ENCODE results near the gene CNTN5. TPM values are rescaled to one million over a fixed set of nuclear protein-coding genes. Genes with fewer than 3 reads are reported as not detected.

Gene CNTN5
- total and polyA plus RNA-seq, 2 experiments from 2014 or later: 9.6 to 10.6 TPM

GRCh38 chr11:100068116-100068515, 1047.4 kb downstream of the CNTN5 start:
- Histone ChIP-seq H3K79me2 (no peaks in the 10 kb centered on the region), H3K36me3 (replicated peaks; ENCODE audit: insufficient read depth, low read depth) (no peaks in the 10 kb centered on the region), H2AFZ (no peak overlapping the region), H3K9me2 (replicated peaks; ENCODE audit: insufficient read depth) (no peaks in the 10 kb centered on the region), H3K4me2 (no peak overlapping the region), H3K27me3 (no peaks in the 10 kb centered on the region), H3K27ac (no peak overlapping the region), H3K9me3 (ENCODE audit: low read depth) (no peaks in the 10 kb centered on the region), H3K4me1 (ENCODE audit: insufficient read depth) (peaks cover 8% of the 10 kb centered on the region), H3K4me3 (no peak overlapping the region), H4K20me1 (ENCODE audit: insufficient read depth, poor library complexity, severe bottlenecking) (no peaks in the 10 kb centered on the region)
- TF ChIP-seq EZH2phosphoT487 (IDR thresholded peaks at IDR 0.05; ENCODE audit: low read depth, severe bottlenecking, unreplicated experiment): no peak
- TF ChIP-seq, protein P1, sequence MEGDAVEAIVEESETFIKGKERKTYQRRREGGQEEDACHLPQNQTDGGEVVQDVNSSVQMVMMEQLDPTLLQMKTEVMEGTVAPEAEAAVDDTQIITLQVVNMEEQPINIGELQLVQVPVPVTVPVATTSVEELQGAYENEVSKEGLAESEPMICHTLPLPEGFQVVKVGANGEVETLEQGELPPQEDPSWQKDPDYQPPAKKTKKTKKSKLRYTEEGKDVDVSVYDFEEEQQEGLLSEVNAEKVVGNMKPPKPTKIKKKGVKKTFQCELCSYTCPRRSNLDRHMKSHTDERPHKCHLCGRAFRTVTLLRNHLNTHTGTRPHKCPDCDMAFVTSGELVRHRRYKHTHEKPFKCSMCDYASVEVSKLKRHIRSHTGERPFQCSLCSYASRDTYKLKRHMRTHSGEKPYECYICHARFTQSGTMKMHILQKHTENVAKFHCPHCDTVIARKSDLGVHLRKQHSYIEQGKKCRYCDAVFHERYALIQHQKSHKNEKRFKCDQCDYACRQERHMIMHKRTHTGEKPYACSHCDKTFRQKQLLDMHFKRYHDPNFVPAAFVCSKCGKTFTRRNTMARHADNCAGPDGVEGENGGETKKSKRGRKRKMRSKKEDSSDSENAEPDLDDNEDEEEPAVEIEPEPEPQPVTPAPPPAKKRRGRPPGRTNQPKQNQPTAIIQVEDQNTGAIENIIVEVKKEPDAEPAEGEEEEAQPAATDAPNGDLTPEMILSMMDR (IDR thresholded peaks at IDR 0.05; ENCODE audit: poor library complexity): no peak
- no peak for TF ChIP-seq EZH2 (IDR thresholded peaks at IDR 0.05; ENCODE audit: borderline replicate concordance)
- WGBS (ENCODE audit: low lambda C conversion rate, missing lambda C conversion rate): 73% methylated on average over 4 of the region's 4 CpGs
- DNase-seq (ENCODE audit: low spot score): no peak

GRCh38 chr11:100072131-100072530, 1051.4 kb downstream of the CNTN5 start:
- DNase-seq (ENCODE audit: low spot score): peak; percentile 6
- Histone ChIP-seq H3K9me2 (replicated peaks; ENCODE audit: insufficient read depth) (no peaks in the 10 kb centered on the region), H3K4me2 (no peak overlapping the region), H3K79me2 (no peaks in the 10 kb centered on the region), H2AFZ (no peak overlapping the region), H3K27ac (no peak overlapping the region), H3K4me3 (no peak overlapping the region), H3K9me3 (ENCODE audit: low read depth) (no peaks in the 10 kb centered on the region), H3K36me3 (replicated peaks; ENCODE audit: insufficient read depth, low read depth) (no peaks in the 10 kb centered on the region), H3K4me1 (ENCODE audit: insufficient read depth) (peaks cover 8% of the 10 kb centered on the region), H4K20me1 (ENCODE audit: insufficient read depth, poor library complexity, severe bottlenecking) (no peaks in the 10 kb centered on the region), H3K27me3 (no peaks in the 10 kb centered on the region)
- TF ChIP-seq EZH2 (IDR thresholded peaks at IDR 0.05; ENCODE audit: borderline replicate concordance): no peak
- no peak for TF ChIP-seq EZH2phosphoT487 (IDR thresholded peaks at IDR 0.05; ENCODE audit: low read depth, severe bottlenecking, unreplicated experiment)
- TF ChIP-seq, protein P1 (IDR thresholded peaks at IDR 0.05; ENCODE audit: poor library complexity): no peak

GRCh38 chr11:100080381-100080780, 1059.6 kb downstream of the CNTN5 start:
- H3K4me1 ChIP-seq (ENCODE audit: insufficient read depth): no peaks in the 10 kb centered on the region
- no peak for DNase-seq (ENCODE audit: low spot score)
- H3K27ac ChIP-seq: no peak overlapping the region
- no peaks in the 10 kb centered on the region for H3K27me3 ChIP-seq
- H3K4me3 ChIP-seq: no peak overlapping the region
- H3K9me2 ChIP-seq (replicated peaks; ENCODE audit: insufficient read depth): no peaks in the 10 kb centered on the region
- H3K9me3 ChIP-seq (ENCODE audit: low read depth): no peaks in the 10 kb centered on the region
- H3K36me3 ChIP-seq (replicated peaks; ENCODE audit: insufficient read depth, low read depth): no peaks in the 10 kb centered on the region
- TF ChIP-seq EZH2 (IDR thresholded peaks at IDR 0.05; ENCODE audit: borderline replicate concordance): no peak
- TF ChIP-seq, protein P1 (IDR thresholded peaks at IDR 0.05; ENCODE audit: poor library complexity): no peak
- H3K79me2 ChIP-seq: no peaks in the 10 kb centered on the region
- H3K4me2 ChIP-seq: no peak overlapping the region
- 66% methylated on average over 2 of the region's 2 CpGs for WGBS (ENCODE audit: low lambda C conversion rate, missing lambda C conversion rate)
- no peak overlapping the region for H2AFZ ChIP-seq
- no peaks in the 10 kb centered on the region for H4K20me1 ChIP-seq (ENCODE audit: insufficient read depth, poor library complexity, severe bottlenecking)

- H3K4me2 ChIP-seq: no peak overlapping the region
- no peaks in the 10 kb centered on the region for H3K36me3 ChIP-seq (replicated peaks; ENCODE audit: insufficient read depth, low read depth)
- no peak overlapping the region for H3K4me3 ChIP-seq
- TF ChIP-seq, protein P1 (IDR thresholded peaks at IDR 0.05; ENCODE audit: poor library complexity): no peak
- TF ChIP-seq EZH2 (IDR thresholded peaks at IDR 0.05; ENCODE audit: borderline replicate concordance) (no peak), EZH2phosphoT487 (IDR thresholded peaks at IDR 0.05; ENCODE audit: low read depth, severe bottlenecking, unreplicated experiment) (no peak)
- no peaks in the 10 kb centered on the region for H3K9me2 ChIP-seq (replicated peaks; ENCODE audit: insufficient read depth)
- no peak overlapping the region for H3K27ac ChIP-seq
- no peaks in the 10 kb centered on the region for H3K4me1 ChIP-seq (ENCODE audit: insufficient read depth)
- no peak overlapping the region for H2AFZ ChIP-seq
- H4K20me1 ChIP-seq (ENCODE audit: insufficient read depth, poor library complexity, severe bottlenecking): no peaks in the 10 kb centered on the region
- no peaks in the 10 kb centered on the region for H3K27me3 ChIP-seq
- no peak for DNase-seq (ENCODE audit: low spot score)
- H3K79me2 ChIP-seq: no peaks in the 10 kb centered on the region
- H3K9me3 ChIP-seq (ENCODE audit: low read depth): no peaks in the 10 kb centered on the region
Measured at GRCh38 chr11:100080821-100081220, 1060.1 kb downstream of the CNTN5 start.

Data from hepatocyte (in vitro differentiated cells).